H1 (cell line): ENCODE data around the gene NR2F1-AS1. TPM values are rescaled to one million over a fixed set of nuclear protein-coding genes. Genes with fewer than 3 reads are reported as not detected.

Experiments used
- CTCF ChIA-PET: fragments of 300-600 bp; sonication (Branson Sonifier 250); formaldehyde crosslinking; loops from one replicate; lab custom pipeline; 2021; ENCODE audit not compliant: partially characterized antibody; lab: Charles Lee
- POLR2A ChIA-PET: fragments of 300-600 bp; sonication (Branson Sonifier 250); formaldehyde crosslinking; loops from one replicate; lab custom pipeline; 2021; ENCODE audit warnings: inconsistent platforms; ENCODE audit not compliant: partially characterized antibody; lab: Charles Lee
- DNase-seq, 2 experiments: peaks; one replicate each; pipeline versions ENCODE4 v3.0.0 to v3.0.0-alpha.2; 2010 to 2022; ENCODE audit warnings: low spot score in 2 of 2, low read depth in 1 of 2, mixed read lengths in 1 of 2
- FAIRE-seq: peaks from 2 replicates; lab custom pipeline; 2011; peaks lifted over from hg19 to GRCh38; lab: Jason Lieb, UNC
- H2AFZ ChIP-seq: 2 replicates; pipeline ENCODE4 v1.8.1; 2012; ENCODE audit warnings: low read length, inconsistent platforms
- H2AK5ac ChIP-seq: 2 replicates; pipeline ENCODE4 v1.6.1; 2013; ENCODE audit warnings: low read depth, low read length
- H2BK120ac ChIP-seq: replicated peaks from 2 replicates; pipeline ENCODE3; 2013; ENCODE audit warnings: low read depth, low read length, inconsistent platforms
- H2BK12ac ChIP-seq: 2 replicates; pipeline ENCODE4 v1.6.1; 2013; ENCODE audit warnings: low read depth, low read length
- H2BK15ac ChIP-seq: 2 replicates; pipeline ENCODE4 v1.6.1; 2013; ENCODE audit warnings: low read length
- H2BK20ac ChIP-seq: 2 replicates; pipeline ENCODE4 v1.6.1; 2013; ENCODE audit warnings: low read length
- H2BK5ac ChIP-seq: 2 replicates; pipeline ENCODE4 v1.6.1; 2013; ENCODE audit warnings: low read depth, low read length
- H3K14ac ChIP-seq: 2 replicates; pipeline ENCODE4 v1.6.1; 2013; ENCODE audit warnings: inconsistent platforms; ENCODE audit not compliant: insufficient read length
- H3K18ac ChIP-seq: 2 replicates; pipeline ENCODE4 v1.6.1; 2013; ENCODE audit warnings: low read length; ENCODE audit errors: extremely low read depth
- H3K23ac ChIP-seq: 2 replicates; pipeline ENCODE4 v1.6.1; 2013; ENCODE audit warnings: inconsistent platforms; ENCODE audit not compliant: insufficient read length
- H3K23me2 ChIP-seq: 2 replicates; pipeline ENCODE4 v1.6.1; 2013; ENCODE audit warnings: low read depth, low read length
- H3K27ac ChIP-seq: 2 replicates; pipeline ENCODE4 v1.6.1; 2011; ENCODE audit warnings: low read depth, low read length, inconsistent platforms
- H3K27me3 ChIP-seq, 4 experiments: replicated peaks in 1 of 4; 1 replicate in 1 of 4; 2 replicates in 3 of 4; pipeline versions ENCODE4 v1.6.1 to v1.8.1; 2011 to 2013; ENCODE audit warnings: low read length in 3 of 4, mild to moderate bottlenecking in 3 of 4, inconsistent platforms in 2 of 4, mixed read lengths in 2 of 4, moderate library complexity in 1 of 4; ENCODE audit not compliant: control insufficient read depth in 3 of 4, insufficient read depth in 3 of 4; ENCODE audit errors: extremely low read depth in 1 of 4
- H3K36me3 ChIP-seq, 4 experiments: 2 replicates each; pipeline versions ENCODE4 v1.6.1 to v1.8.1; 2011 to 2013; ENCODE audit warnings: mild to moderate bottlenecking in 4 of 4, low read length in 3 of 4, moderate library complexity in 2 of 4, control low read depth in 1 of 4, inconsistent platforms in 1 of 4; ENCODE audit not compliant: insufficient read depth in 4 of 4, control insufficient read depth in 2 of 4
- H3K4ac ChIP-seq: replicated peaks from 2 replicates; pipeline ENCODE3; 2013; ENCODE audit warnings: low read length, low read depth, mixed read lengths, inconsistent platforms; ENCODE audit not compliant: insufficient read length
- H3K4me1 ChIP-seq, 4 experiments: replicated peaks in 1 of 4; 1 replicate in 1 of 4; 2 replicates in 3 of 4; pipeline versions ENCODE4 v1.6.1 to v1.8.1; 2011 to 2013; ENCODE audit warnings: low read length in 3 of 4, inconsistent platforms in 2 of 4, mixed read lengths in 1 of 4; ENCODE audit not compliant: insufficient read depth in 4 of 4, control insufficient read depth in 3 of 4
- H3K4me2 ChIP-seq, 2 experiments: 2 replicates each; pipeline versions ENCODE4 v1.6.1 to v1.8.1; 2011 to 2013; ENCODE audit warnings: low read depth in 2 of 2, low read length in 2 of 2, control low read depth in 1 of 2, inconsistent platforms in 1 of 2, mild to moderate bottlenecking in 1 of 2; ENCODE audit not compliant: insufficient read depth in 1 of 2
- H3K4me3 ChIP-seq, 4 experiments: fragments of 200-600, 300-600 bp in 1 of 4; sonication (generic), shearing (Covaris generic), sonication (Bioruptor Twin) in 1 of 4; 2 replicates each; pipeline versions ENCODE4 v1.5.1 to v1.8.1; 2011 to 2016; ENCODE audit warnings: low read length in 4 of 4, low read depth in 3 of 4, control low read depth in 2 of 4, inconsistent platforms in 2 of 4, mild to moderate bottlenecking in 2 of 4, mixed read lengths in 1 of 4, moderate library complexity in 1 of 4; ENCODE audit not compliant: insufficient read depth in 2 of 4; ENCODE audit errors: extremely low read depth in 1 of 4
- H3K56ac ChIP-seq: replicated peaks from 2 replicates; pipeline ENCODE3; 2013; ENCODE audit warnings: low read depth, mild to moderate bottlenecking, mixed read lengths, low read length, inconsistent platforms; ENCODE audit not compliant: insufficient read length
- H3K79me1 ChIP-seq: 2 replicates; pipeline ENCODE4 v1.6.1; 2013; ENCODE audit warnings: low read depth, low read length, control low read depth
- H3K79me2 ChIP-seq, 2 experiments: 2 replicates each; pipeline versions ENCODE4 v1.6.1 to v1.8.1; 2012 to 2013; ENCODE audit warnings: low read length in 2 of 2, mild to moderate bottlenecking in 2 of 2, inconsistent platforms in 1 of 2; ENCODE audit not compliant: insufficient read depth in 2 of 2, control insufficient read depth in 1 of 2
- H3K9ac ChIP-seq, 4 experiments: replicated peaks in 1 of 4; 1 replicate in 1 of 4; 2 replicates in 3 of 4; pipeline versions ENCODE4 v1.6.1 to v1.8.1; 2011 to 2013; ENCODE audit warnings: low read depth in 3 of 4, low read length in 3 of 4, control low read depth in 2 of 4, mild to moderate bottlenecking in 2 of 4, moderate library complexity in 2 of 4, inconsistent platforms in 1 of 4; ENCODE audit errors: extremely low read depth in 1 of 4
- H3K9me3 ChIP-seq, 2 experiments: 2 replicates each; pipeline versions ENCODE4 v1.6.1 to v1.8.1; 2012 to 2013; ENCODE audit warnings: mild to moderate bottlenecking in 2 of 2, moderate library complexity in 2 of 2, control low read depth in 1 of 2, inconsistent platforms in 1 of 2, low read depth in 1 of 2, low read length in 1 of 2, mixed read lengths in 1 of 2; ENCODE audit not compliant: insufficient read depth in 2 of 2
- H4K20me1 ChIP-seq, 2 experiments: replicated peaks in 1 of 2; 2 replicates each; pipeline versions ENCODE3 to v1.8.1; 2011 to 2013; ENCODE audit warnings: inconsistent platforms in 2 of 2, low read length in 2 of 2, mild to moderate bottlenecking in 1 of 2; ENCODE audit not compliant: insufficient read depth in 2 of 2, control insufficient read depth in 1 of 2
- H4K5ac ChIP-seq: 2 replicates; pipeline ENCODE4 v1.6.1; 2013; ENCODE audit warnings: low read length, low read depth, mixed read lengths, inconsistent platforms; ENCODE audit not compliant: insufficient read length
- H4K8ac ChIP-seq: 2 replicates; pipeline ENCODE4 v1.8.0; 2013; ENCODE audit warnings: mild to moderate bottlenecking, moderate library complexity, low read length, inconsistent platforms; ENCODE audit not compliant: insufficient read depth; ENCODE audit errors: extremely low read depth
- H4K91ac ChIP-seq: replicated peaks from 2 replicates; pipeline ENCODE3; 2013; ENCODE audit warnings: low read length, mixed read lengths, inconsistent platforms; ENCODE audit not compliant: insufficient read length
- ASH2L ChIP-seq: fragments of 200-600, 300-600 bp; sonication (generic); IDR thresholded peaks from one replicate; pipeline ENCODE4 v1.7.1; 2017; ENCODE audit warnings: low read length
- BRCA1 ChIP-seq: IDR thresholded peaks from 2 replicates; pipeline ENCODE4 v1.6.1; 2012; ENCODE audit warnings: low read depth, low read length, improper control_type of control experiment
- CBX8 ChIP-seq: fragments of 300-800, 300-1000 bp; sonication (generic); IDR thresholded peaks from 2 replicates; pipeline ENCODE4 v1.7.1; 2016; ENCODE audit warnings: low read depth, low read length, borderline replicate concordance
- KDM1A ChIP-seq: fragments of 200-600, 300-600 bp; sonication (generic); IDR thresholded peaks from 2 replicates; pipeline ENCODE4 v1.7.1; 2016; ENCODE audit warnings: mild to moderate bottlenecking, low read length, borderline replicate concordance
- POLR2AphosphoS5 ChIP-seq: IDR thresholded peaks from 2 replicates; pipeline ENCODE4 v1.6.1; 2011; ENCODE audit warnings: low read depth, low read length
- RNF2 ChIP-seq: fragments of 200-900, 300-1000 bp; sonication (generic); IDR thresholded peaks from 2 replicates; pipeline ENCODE4 v1.7.1; 2016; ENCODE audit warnings: borderline replicate concordance, low read depth, mild to moderate bottlenecking, antibody characterized with exemption, low read length; ENCODE audit not compliant: poor library complexity, severe bottlenecking; ENCODE audit errors: missing control alignments
- RXRA ChIP-seq: IDR thresholded peaks from 2 replicates; pipeline ENCODE4 v1.6.1; 2011; ENCODE audit warnings: low read depth, mild to moderate bottlenecking, low read length, moderate library complexity; ENCODE audit not compliant: insufficient read depth
- TCF12 ChIP-seq: IDR thresholded peaks from 2 replicates; pipeline ENCODE4 v1.6.1; 2011; ENCODE audit warnings: low read depth, mild to moderate bottlenecking, low read length
- TEAD4 ChIP-seq: IDR thresholded peaks from 2 replicates; pipeline ENCODE4 v1.6.1; 2012; ENCODE audit warnings: low read depth, low read length, inconsistent platforms, mixed read lengths
- WGBS, 2 experiments: shearing (Covaris generic) in 1 of 2; methylation state at CpG; one replicate each; pipeline versions ENCODE4 v1.1.6 to v1.1.7; 2013 to 2015; ENCODE audit warnings: low lambda C conversion rate in 2 of 2, mixed read lengths in 2 of 2, inconsistent platforms in 1 of 2, low coverage in 1 of 2, missing lambda C conversion rate in 1 of 2; ENCODE audit not compliant: insufficient replicate concordance in 2 of 2, insufficient coverage in 1 of 2, insufficient read length in 1 of 2; ENCODE audit errors: extremely low coverage in 1 of 2, missing lambda C conversion rate in 1 of 2; 5-methylcytosine and 5-hydroxymethylcytosine counted together
- polyA plus RNA-seq, 7 experiments: library from polyadenylated mRNA; depleted of rRNA in 3 of 7; stranded (reverse) in 5 of 7; unstranded in 2 of 7; fragments of >200 nt in 5 of 7; fragments of 200-250 nt in 2 of 7; gene quantifications; 1 replicate in 5 of 7; 2 replicates in 1 of 7; 4 replicates in 1 of 7; pipeline versions ENCODE4 v1.2.1 to v1.2.3, GENCODE V29; 2011 to 2013; ENCODE audit warnings: missing spikeins in 2 of 7, mixed read lengths in 2 of 7
- total RNA-seq: library from RNA; stranded (reverse); fragmentation: NEBNext Ultra II Directional; extraction: Animal tissue kit (Norgen Biotek cat#: 25700); gene quantifications from 2 replicates; pipeline ENCODE4 v1.2.1, GENCODE V29; 2021
- TF ChIP-seq, protein P1 (sequence below): IDR thresholded peaks from 2 replicates; pipeline ENCODE4 v1.6.1; 2011; ENCODE audit warnings: low read depth, mild to moderate bottlenecking, low read length; ENCODE audit not compliant: insufficient read depth

The NR2F1-AS1 gene
- total and polyA plus RNA-seq, 2 of the 8 experiments (the other 6 are each of a cell fraction or from before 2014, with no cell fraction given) = 1.6 to 5.6 TPM

DNA sequence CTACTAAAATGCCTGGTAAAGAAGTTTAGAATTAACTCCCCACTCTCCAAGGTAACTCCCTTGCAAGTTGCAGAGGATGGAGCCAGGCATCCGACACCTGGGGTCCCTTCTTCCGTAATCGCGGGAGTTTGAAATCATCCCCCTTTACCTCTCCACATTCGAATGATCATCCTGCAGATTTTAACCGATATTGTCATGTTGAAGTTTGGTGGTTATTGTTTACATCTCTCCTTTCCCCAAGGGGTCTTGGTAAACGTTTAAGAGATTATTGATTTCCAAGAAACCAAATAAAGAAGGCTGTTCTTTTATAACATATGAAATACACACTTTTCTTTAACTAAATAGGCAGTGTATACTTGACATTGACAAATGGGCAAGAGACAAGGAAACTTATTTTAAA is 28.7 kb upstream of the NR2F1-AS1 start:
- no peak overlapping the region for H2BK120ac ChIP-seq
- peaks cover 5 to 13% (median 10%) of the 10 kb centered on the region in 4 experiments; a peak in 6 of 7 replicates for H3K4me1 ChIP-seq
- H3K79me2 ChIP-seq = no peaks in the 10 kb centered on the region
- H4K91ac ChIP-seq = no peak overlapping the region
- H3K9ac ChIP-seq = no peak overlapping the region
- H3K79me1 ChIP-seq = no peaks in the 10 kb centered on the region
- no peak overlapping the region for H3K4me2 ChIP-seq
- H4K5ac ChIP-seq = no peak overlapping the region
- FAIRE-seq (no peak), DNase-seq (no peak)
- peaks cover 68 to 98% (median 87%) of the 10 kb centered on the region in 4 experiments for H3K27me3 ChIP-seq
- no peak overlapping the region for H4K8ac ChIP-seq
- TF ChIP-seq POLR2AphosphoS5 (no peak), TEAD4 (no peak), KDM1A (no peak), TCF12 (0 out of 2 replicates have a peak, but pooled peaks have one; percentile 18), RNF2 (peak; percentile 43), RXRA (no peak), ASH2L (no peak), CBX8 (no peak; the same call in 1 of the 2 replicates), BRCA1 (no peak)
- TF ChIP-seq, protein P1, sequence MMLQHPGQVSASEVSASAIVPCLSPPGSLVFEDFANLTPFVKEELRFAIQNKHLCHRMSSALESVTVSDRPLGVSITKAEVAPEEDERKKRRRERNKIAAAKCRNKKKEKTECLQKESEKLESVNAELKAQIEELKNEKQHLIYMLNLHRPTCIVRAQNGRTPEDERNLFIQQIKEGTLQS = no peak
- no peak overlapping the region for H2BK15ac ChIP-seq
- WGBS, 2 experiments = 2% methylated on average over 7 of the region's 7 CpGs; no CpG with 5 or more reads in 1 of the 2 experiments
- CTCF ChIA-PET = interaction anchor here (3.2 to 3.6 kb wide), 2 partner anchors 11 kb away, joined by 12 to 32 read pairs; no protein-coding TSS in a partner anchor
- H2BK20ac ChIP-seq = no peak overlapping the region
- POLR2A ChIA-PET = no interaction called here
- no peak overlapping the region for H3K56ac ChIP-seq
- no peaks in the 10 kb centered on the region for H3K23me2 ChIP-seq
- H3K36me3 ChIP-seq = no peaks in the 10 kb centered on the region; a peak in 1 of 8 replicates
- no peak overlapping the region for H3K18ac ChIP-seq
- H3K14ac ChIP-seq = no peak overlapping the region
- H2BK12ac ChIP-seq = no peak overlapping the region
- H2BK5ac ChIP-seq = no peak overlapping the region
- H4K20me1 ChIP-seq = peaks cover 10 to 11% of the 10 kb centered on the region in 2 experiments
- H2AFZ ChIP-seq = no peak overlapping the region
- H3K4me3 ChIP-seq = no peak overlapping the region
- no peak overlapping the region for H3K23ac ChIP-seq
- H3K9me3 ChIP-seq = no peaks in the 10 kb centered on the region
- H3K4ac ChIP-seq = no peak overlapping the region
- H2AK5ac ChIP-seq = no peak overlapping the region
- no peak overlapping the region for H3K27ac ChIP-seq
